Fibroblast of lung (primary cell): Measurements from ENCODE around the gene FBXL17.

Experiments
- CTCF ChIP-seq, 2 donors: IDR thresholded peaks in 1 of 2; conservative IDR thresholded peaks in 1 of 2; 1 replicate in 1 of 2; 2 replicates in 1 of 2; pipeline ENCODE4 v1.5.1; 2011 to 2012; ENCODE audit warnings: low read length in 2 of 2, control low read depth in 1 of 2, inconsistent platforms in 1 of 2, low read depth in 1 of 2, mild to moderate bottlenecking in 1 of 2
- EZH2 ChIP-seq: IDR thresholded peaks from 2 replicates; pipeline ENCODE4 v1.5.1; 2012; ENCODE audit warnings: low read length, control low read depth, mild to moderate bottlenecking; ENCODE audit errors: missing control alignments

- TF ChIP-seq CTCF (conservative IDR thresholded peaks at IDR 0.05 in 1 of 2, IDR thresholded peaks at IDR 0.05 in 1 of 2; ENCODE audit: low read depth in 1 of 2, low read length in 2 of 2) (no peak), EZH2 (no peak)
Observed at GRCh38 chr5:108122702-108123101, 259.2 kb downstream of the FBXL17 start.
